Testis (tissue), 2 donors: ENCODE measurements around the gene C11orf21.

Source experiments
- CTCF ChIP-seq, 3 experiments: fragments of 450-650 bp in 2 of 3; fragments of 200-600 bp in 1 of 3; sonication (generic) in 1 of 3; IDR thresholded peaks; one replicate each; pipeline ENCODE4 v1.5.1; 2016 to 2019; ENCODE audit warnings: antibody characterized with exemption in 3 of 3, mild to moderate bottlenecking in 2 of 3, moderate library complexity in 1 of 3
- POLR2A ChIP-seq: fragments of 450-650 bp; IDR thresholded peaks from one replicate; pipeline ENCODE4 v1.6.1; 2017; ENCODE audit warnings: antibody characterized with exemption, mild to moderate bottlenecking, moderate library complexity

- TF ChIP-seq CTCF (IDR thresholded peaks at IDR 0.05) (no peak), POLR2A (no peak)
Observed at GRCh38 chr11:2293984-2294925, 7.5 kb downstream of the C11orf21 start.
